HUDEP-2 (cell line): ENCODE measurements around the gene PPP1CA.
"Not testable (repeated sequence)": the region's sequence is repeated elsewhere in the genome, so short reads cannot be mapped to it uniquely, and the experiment has no call there.

ENCODE experiments used
- DNase-seq, 76 experiments: peaks; one replicate each; lab custom pipeline; 2025; ENCODE audit not compliant: unreplicated experiment in 76 of 76; lab: John Stamatoyannopoulos, UW

The PPP1CA gene

DNA sequence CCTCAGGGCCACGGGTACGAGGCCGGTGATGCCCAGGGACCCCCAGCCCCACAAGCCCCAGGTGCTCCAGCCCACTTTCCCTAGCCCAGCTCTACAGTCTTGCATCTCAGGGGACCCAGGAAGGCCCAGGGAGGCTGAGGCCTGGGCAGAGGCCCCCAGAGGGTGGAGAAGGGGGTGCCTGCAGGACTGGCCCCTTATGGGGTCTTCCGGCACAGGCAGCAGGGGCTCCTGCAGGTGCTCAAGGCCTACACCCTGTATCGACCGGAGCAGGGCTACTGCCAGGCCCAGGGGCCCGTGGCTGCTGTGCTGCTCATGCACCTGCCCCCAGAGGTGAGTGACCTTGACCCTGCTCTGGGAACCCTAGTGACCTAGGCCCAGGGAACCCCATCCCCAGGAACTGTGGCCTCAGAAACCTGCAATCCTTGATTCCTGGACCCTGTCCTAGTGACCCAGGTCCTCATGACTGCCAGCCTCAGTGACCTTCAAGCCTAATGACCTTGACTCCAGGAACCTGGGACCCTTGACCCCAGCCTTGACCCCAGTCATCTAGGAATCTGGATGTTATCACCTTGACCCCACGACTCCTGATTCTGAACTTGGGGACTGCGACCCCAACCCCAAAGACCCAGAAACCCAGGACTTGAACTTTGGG is 4.2 kb upstream of the PPP1CA start:
- DNase-seq = no peak

DNA sequence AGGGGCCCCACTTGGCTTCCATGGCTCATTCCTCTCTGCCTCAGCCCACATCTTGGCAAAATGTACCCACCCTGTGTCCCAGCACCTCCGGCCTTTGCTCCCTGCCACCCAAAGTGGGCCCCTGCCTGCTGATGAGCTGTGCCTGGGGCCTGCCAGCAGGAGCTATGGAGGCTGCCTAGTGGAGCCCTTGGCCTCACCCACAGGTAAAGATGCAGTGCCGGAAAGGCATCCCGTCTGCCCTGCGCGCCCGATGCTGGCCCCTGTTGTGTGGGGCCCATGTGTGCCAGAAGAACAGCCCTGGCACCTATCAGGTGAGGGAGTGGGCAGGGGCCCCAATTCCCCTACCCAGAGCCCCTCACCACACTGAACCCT is 3.5 kb upstream of the PPP1CA start:
- DNase-seq = no peak

DNA sequence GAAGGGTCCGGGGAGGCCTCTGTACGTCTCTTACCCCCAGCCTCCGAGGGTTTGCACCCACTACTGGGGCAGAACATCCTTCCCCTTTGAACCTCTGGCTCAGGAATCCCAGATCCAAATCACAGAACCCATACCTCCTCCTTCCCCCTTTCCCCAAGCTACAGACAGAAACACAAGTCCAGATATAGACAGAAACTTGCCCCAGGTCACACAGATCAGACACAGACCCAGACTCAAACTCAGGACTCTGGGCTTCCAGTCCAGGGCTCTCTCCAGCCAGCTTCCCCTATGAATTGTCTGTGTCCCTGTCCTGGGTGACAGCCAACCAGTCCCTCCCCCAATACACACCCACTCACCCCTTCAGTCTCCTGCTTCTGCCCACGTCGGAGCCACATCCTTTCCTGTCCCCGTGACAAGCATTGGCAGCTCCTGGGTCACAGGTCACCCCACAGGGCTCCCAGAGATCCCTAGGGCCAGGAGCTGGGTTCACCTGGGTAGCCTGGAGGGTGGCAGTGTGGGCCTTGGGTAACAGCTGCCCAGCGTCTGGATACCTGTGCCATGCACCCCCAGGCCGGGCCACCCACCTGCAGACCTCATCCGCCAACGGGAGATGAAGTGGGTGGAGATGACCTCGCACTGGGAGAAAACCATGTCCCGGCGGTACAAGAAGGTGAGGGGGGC is 3.0 kb upstream of the PPP1CA start:
- DNase-seq = peak in 6 of 76 experiments; percentile 13 to 34 (median 24)

GRCh38 chr11:67403085-67403484 is 1.4 kb upstream of the PPP1CA start:
- DNase-seq = not testable (repeated sequence)

DNA sequence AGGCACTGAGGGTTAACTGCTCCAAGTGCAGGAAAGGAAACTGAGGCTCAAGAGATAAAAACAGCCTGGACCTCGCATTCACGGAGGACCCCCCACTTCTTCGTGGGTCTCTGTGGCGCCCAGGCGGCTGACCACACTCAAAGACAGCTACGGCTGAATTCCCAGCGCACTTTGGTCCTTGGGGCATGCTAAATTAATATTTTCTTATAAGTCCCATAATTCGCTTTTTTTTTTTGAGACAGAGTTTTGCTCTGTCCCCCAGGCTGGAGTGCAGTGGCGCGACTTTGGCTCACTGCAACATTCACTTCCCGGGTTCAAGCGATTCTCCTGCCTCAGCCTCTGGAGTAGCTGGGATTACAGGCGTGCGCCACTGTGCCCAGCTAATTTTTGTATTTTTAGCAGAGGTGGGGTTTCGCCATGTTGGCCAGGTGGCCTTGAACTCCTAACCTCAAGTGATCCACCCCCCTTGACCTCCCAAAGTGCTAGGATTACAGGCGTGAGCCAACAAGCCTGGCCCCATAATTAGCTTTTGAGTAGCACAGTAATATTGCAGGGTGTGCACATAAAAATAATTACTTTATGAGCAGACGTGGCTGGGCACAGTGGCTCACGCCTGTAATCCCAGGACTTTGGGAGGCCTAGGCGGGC is 658 bp upstream of the PPP1CA start:
- DNase-seq = not testable (repeated sequence)

GRCh38 chr11:67400942-67401494 is 640 bp downstream of the PPP1CA start:
- DNase-seq = no peak

- DNase-seq = peak in 3 of 76 experiments; percentile 8 to 20 (median 17)
These were observed 1.3 kb downstream of the PPP1CA start for GRCh38 chr11:67400251-67400941.

DNA sequence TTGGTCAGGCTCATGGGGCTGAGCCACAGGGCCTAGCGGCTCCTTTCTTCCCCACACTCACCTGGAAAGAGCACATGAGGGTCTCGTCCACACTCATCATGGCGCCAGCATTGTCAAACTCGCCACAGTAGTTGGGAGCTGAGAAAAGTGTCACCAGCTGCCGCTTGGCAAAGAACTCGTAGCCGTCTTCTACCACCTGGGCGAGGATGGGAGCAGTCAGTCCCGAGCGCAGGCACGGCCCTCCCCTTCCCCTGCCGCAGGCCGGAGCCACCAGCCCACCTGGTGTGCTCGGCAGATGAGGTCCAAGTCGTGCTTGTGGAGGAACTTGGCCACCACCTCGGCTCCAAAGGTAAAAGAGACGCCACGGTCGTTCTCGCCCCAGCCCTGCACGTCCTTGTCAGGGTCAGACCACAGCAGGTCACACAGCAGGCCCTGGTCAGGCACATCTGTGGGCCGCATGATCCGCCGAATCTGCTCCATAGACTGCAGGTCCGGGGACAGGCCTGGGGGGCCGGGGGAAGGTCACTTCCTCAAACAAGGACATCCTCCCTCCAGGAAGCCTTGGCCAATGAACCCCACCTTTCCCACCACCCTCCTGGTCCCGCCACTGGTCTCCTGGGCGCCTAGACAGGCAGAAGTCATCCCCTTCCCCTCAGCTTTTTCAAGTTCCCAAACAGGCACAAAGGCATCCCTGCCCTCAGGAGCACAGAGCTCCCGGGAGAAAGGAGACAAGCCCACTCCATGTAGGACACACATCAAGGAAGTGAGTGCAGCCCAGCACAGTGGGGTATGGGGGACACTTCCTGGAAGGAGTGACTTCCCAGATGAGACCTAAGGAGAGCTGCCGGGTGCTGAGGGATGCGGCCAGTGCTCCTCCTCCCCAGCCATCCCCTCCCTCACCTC is 2.7 kb downstream of the PPP1CA start:
- DNase-seq = no peak

DNA sequence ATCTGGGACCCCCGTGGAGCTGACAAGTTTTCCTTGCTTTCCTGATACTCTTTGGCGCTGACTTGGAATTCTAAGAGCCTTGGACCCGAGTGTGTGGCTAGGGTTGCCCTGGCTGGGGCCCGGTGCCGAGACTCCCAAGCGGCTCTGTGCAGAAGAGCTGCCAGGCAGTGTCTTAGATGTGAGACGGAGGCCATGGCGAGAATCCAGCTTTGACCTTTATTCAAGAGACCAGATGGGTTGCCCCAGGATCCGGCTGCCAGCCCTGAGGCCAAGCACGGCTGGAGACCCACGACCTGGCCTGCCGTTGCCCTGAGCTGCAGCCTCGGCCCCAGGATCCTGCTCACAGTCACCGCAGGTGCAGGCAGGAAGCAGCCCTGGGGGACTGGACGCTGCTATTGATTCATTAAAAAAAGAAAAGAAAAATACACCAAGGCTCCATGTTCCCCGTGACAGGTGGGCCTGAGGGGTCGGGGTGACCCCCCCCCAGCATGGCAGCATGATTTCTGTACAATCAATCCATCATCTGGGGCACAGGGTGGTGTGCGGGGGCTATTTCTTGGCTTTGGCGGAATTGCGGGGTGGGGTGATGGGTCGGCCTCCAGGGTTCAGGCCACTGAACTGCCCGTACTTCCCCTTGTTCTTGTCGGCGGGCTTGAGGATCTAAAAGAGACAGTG is 3.5 kb downstream of the PPP1CA start:
- DNase-seq = no peak

DNA sequence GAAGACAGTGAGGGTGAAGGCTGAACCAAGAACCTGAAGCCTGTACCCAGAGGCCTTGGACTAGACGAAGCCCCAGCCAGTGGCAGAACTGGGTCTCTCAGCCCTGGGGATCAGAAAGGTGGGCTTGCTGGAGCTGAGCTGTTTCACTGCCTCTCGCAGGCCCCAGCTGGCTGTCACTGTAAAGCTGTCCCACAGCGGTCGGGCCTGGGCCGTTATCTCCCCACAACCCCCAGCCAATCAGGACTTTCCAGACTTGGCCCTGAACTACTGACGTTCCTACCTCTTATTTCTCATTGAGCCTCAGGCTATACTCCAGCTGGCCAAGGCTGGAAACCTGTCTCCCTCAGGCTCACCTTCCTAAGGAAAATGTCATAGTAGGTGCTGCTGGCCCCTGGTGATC is 4.1 kb downstream of the PPP1CA start:
- DNase-seq = peak in 11 of 76 experiments; percentile 15 to 51 (median 28)

DNA sequence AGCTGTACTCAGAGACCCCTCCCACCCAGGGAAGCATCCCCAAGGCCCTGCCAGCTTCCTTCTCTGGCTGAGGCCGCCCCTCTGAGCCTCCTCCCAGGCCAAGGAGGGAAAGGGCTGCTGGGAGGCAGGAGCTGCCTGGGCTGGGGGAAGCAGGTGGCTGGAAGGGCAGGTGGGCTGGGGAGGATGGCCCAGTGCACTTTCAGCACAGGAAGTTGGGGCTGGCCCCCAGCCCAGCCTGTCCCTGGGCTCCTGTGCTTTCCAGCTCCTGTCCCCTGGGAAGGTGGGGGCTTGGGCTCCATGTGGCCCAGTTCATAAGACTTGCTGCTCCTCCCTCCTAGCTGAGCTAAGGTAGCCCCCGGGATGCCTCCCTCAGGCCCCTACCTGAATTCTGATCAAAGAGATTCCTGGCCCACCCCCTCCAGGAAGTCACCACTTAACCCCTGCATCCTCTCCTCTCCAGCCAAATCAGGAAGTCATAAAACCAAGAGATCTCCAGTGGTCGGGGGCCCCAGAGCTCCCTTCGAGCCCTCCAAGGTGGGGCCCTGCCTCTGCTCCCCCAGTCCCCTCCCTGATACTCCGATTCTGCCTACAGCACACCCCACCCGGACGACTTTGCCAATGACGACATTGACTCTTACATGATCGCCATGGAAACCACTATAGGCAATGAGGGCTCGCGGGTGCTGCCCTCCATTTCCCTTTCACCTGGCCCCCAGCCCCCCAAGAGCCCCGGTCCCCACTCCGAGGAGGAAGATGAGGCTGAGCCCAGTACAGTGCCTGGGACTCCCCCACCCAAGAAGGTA is 4.9 kb downstream of the PPP1CA start:
- DNase-seq = no peak

GRCh38 chr11:67396259-67396581 is 5.4 kb downstream of the PPP1CA start:
- DNase-seq = no peak

DNA sequence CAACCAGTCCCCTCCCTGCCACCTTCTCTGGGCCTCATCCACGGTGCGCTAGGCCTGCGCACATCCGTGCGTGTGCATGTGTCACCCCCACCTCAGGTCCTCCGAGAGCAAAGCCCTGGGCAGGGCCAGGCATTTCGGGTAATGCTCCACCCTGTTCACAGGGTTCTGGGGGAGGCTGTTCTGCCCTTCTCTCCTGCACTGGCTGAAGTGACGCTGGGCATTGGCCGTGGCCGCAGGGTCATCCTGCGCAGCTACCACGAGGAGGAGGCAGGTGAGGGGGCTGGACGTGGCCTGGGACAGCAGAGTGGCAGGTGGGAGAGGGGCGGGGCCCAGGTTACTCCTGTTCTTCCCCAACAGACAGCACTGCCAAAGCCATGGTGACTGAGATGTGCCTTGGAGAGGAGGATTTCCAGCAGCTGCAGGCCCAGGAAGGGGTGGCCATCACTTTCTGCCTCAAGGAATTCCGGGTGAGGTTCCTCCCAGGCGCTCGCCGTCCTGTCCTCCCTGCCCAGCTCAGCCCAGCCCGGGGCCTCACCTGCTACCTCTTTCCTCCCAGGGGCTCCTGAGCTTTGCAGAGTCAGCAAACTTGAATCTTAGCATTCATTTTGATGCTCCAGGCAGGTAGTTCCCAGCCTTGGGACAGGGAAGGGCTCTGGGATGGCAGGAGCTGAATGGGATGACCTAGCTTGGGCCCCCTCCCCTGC is 6.0 kb downstream of the PPP1CA start:
- DNase-seq = no peak

DNA sequence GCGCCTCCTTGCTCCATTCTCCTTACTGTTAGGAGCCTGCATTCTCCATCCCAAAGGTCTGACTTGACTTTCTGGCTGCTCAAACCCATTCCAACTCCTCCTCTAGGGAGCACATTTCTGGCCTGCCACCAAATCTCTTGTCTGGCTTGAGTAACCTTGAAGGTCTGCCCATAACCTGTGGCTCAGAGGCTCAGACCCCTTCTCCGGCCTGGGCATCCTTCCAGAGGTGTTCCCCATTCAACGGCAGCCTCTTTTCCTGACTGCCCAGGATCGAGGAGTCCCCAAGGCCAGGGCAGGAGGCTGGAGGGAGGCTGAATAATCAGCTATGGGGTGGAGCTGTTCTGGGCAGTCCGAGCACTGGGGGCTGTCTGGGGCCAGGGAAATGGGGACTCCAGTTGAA is 7.7 kb downstream of the PPP1CA start:
- no peak for DNase-seq

GRCh38 chr11:67393437-67393836 is 8.2 kb downstream of the PPP1CA start:
- no peak for DNase-seq

DNA sequence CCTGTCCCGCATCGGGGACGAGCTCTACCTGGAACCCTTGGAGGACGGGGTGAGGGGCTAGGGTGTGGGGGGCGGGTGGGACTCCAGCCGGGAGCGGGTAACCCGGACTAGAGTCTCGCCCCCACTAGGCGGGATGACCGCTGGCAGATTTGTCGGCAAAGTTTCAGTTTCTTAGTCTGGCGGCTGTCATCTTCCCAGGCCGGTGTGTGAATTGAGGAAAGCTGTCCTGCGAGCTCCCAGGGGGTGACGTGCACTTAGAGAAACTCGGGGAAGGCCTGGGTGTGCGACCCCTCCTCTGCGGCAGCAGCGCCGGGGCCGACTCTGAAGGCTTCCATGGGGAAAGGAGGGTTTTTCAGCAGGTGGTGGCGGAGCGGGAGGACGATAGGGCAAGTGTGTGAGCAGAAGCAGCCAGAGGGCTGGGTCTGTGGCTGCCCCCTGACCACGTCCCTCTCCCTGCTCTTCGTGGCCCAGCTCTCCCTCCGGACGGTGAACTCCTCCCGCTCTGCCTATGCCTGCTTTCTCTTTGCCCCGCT is 9.4 kb downstream of the PPP1CA start:
- DNase-seq = no peak

- peak in 74 of 76 experiments; percentile 52 to 95 (median 88) for DNase-seq
These were observed 10.1 kb downstream of the PPP1CA start, which contains the start of gene RAD9A for GRCh38 chr11:67391304-67392182. TSS of gene RAD9A (plus strand) at chr11:67391986. CDS start at chr11:67392045, 59 bp downstream.
